Suprapubic skin (tissue), 4 donors: ENCODE data around the gene MAPRE3. TPM values are rescaled to one million over a fixed set of nuclear protein-coding genes. Genes with fewer than 3 reads are reported as not detected.

Experiments
- DNase-seq, 2 donors: peaks; one replicate each; pipeline ENCODE4 v3.0.0-alpha.2; 2019; ENCODE audit warnings: low spot score in 2 of 2
- H3K27ac ChIP-seq: fragments of 200-600 bp; sonication (generic); one replicate; pipeline ENCODE4 v1.5.1; 2019
- H3K27me3 ChIP-seq: fragments of 200-600 bp; sonication (generic); one replicate; pipeline ENCODE4 v1.5.1; 2019
- H3K36me3 ChIP-seq: fragments of 200-600 bp; sonication (generic); one replicate; pipeline ENCODE4 v1.5.1; 2019
- H3K4me1 ChIP-seq: fragments of 200-600 bp; sonication (generic); one replicate; pipeline ENCODE4 v1.5.1; 2019
- H3K4me3 ChIP-seq: fragments of 200-600 bp; sonication (generic); one replicate; pipeline ENCODE4 v1.5.1; 2019; ENCODE audit warnings: mild to moderate bottlenecking
- H3K9me3 ChIP-seq: fragments of 200-600 bp; sonication (generic); one replicate; pipeline ENCODE4 v1.5.1; 2019
- EP300 ChIP-seq: sonication (generic); formaldehyde crosslinking; IDR thresholded peaks from one replicate; pipeline ENCODE4 v1.6.1; 2017; ENCODE audit warnings: antibody characterized with exemption
- POLR2A ChIP-seq, 2 donors: fragments of 450-650 bp; IDR thresholded peaks; one replicate each; pipeline ENCODE4 v1.6.1; 2017; ENCODE audit warnings: antibody characterized with exemption in 2 of 2, mild to moderate bottlenecking in 2 of 2, moderate library complexity in 2 of 2
- POLR2AphosphoS5 ChIP-seq, 3 donors: sonication (generic); formaldehyde crosslinking; IDR thresholded peaks; one replicate each; pipeline ENCODE4 v1.6.1; 2017; ENCODE audit warnings: antibody characterized with exemption in 3 of 3
- WGBS: methylation state at CpG from one replicate; pipeline ENCODE4 v1.1.5; 2018; 5-methylcytosine and 5-hydroxymethylcytosine counted together
- total RNA-seq, 4 donors: library from RNA; depleted of rRNA; stranded (reverse); fragments of >200 nt; gene quantifications; one replicate each; pipeline ENCODE4 v1.1.0, GENCODE V29; 2016
- TF ChIP-seq, protein P1 (sequence below), 2 donors: fragments of 200-600 bp in 1 of 2; fragments of 450-650 bp in 1 of 2; sonication (generic) in 1 of 2; IDR thresholded peaks; one replicate each; pipeline ENCODE4 v1.5.1; 2016 to 2019; ENCODE audit warnings: antibody characterized with exemption in 2 of 2, mild to moderate bottlenecking in 1 of 2, moderate library complexity in 1 of 2

The MAPRE3 gene
- total RNA-seq, 4 donors from 2014 or later: 29.5 to 57.5 (median 34.0) TPM

DNA sequence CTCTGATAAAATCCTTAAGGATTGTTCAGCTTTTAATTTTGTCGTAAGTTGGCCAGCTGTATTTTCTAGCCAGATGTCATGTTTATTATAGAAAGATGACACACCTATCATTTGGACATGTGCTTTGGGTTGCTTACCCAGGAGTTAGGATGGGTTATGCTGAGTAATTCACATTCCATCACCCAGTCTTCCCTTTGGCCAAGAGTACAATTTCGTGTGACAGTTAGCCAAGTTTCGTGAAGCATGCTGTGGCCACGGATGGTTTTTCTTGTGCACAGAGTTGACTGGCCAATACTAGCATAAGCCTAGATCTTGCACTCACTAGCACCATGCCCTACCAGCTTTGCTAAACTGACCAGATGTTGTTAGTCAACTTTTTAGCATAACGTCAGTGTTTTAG lies 5.8 kb downstream of the MAPRE3 start:
- H3K27ac ChIP-seq: no peak overlapping the region
- peaks cover 31% of the 10 kb centered on the region for H3K4me1 ChIP-seq
- no peaks in the 10 kb centered on the region for H3K27me3 ChIP-seq
- H3K36me3 ChIP-seq: no peaks in the 10 kb centered on the region
- no peak for DNase-seq
- TF ChIP-seq POLR2A (IDR thresholded peaks at IDR 0.05): no peak
- no peak overlapping the region for H3K4me3 ChIP-seq
- no peaks in the 10 kb centered on the region for H3K9me3 ChIP-seq
- WGBS: 59% methylated on average over 5 of the region's 5 CpGs

DNA sequence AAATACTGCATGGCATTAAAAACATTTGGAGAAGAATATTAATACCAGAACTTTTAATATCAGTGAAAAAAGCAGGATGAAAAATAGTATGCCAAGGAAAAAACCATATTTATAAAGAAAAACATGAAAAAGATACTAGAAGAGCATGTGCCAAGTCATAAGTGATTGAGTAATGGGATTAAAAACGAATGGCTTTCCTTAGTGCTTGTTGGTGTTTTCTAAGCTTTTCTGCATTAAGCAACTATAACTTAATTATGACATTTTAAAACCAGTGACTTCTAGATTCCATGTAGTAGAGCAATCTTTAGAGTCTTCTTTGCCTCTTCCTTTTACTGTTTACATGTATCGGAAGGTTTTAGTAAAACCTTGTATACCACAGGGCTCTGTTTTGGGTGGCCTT lies 6.6 kb downstream of the MAPRE3 start:
- 68% methylated on average over 2 of the region's 2 CpGs for WGBS
- Histone ChIP-seq H3K27ac (no peak overlapping the region), H3K9me3 (no peaks in the 10 kb centered on the region), H3K4me1 (peaks cover 27% of the 10 kb centered on the region), H3K36me3 (no peaks in the 10 kb centered on the region), H3K27me3 (no peaks in the 10 kb centered on the region), H3K4me3 (no peak overlapping the region)
- no peak for DNase-seq
- TF ChIP-seq POLR2AphosphoS5 (IDR thresholded peaks at IDR 0.05): no peak
- TF ChIP-seq, protein P1, sequence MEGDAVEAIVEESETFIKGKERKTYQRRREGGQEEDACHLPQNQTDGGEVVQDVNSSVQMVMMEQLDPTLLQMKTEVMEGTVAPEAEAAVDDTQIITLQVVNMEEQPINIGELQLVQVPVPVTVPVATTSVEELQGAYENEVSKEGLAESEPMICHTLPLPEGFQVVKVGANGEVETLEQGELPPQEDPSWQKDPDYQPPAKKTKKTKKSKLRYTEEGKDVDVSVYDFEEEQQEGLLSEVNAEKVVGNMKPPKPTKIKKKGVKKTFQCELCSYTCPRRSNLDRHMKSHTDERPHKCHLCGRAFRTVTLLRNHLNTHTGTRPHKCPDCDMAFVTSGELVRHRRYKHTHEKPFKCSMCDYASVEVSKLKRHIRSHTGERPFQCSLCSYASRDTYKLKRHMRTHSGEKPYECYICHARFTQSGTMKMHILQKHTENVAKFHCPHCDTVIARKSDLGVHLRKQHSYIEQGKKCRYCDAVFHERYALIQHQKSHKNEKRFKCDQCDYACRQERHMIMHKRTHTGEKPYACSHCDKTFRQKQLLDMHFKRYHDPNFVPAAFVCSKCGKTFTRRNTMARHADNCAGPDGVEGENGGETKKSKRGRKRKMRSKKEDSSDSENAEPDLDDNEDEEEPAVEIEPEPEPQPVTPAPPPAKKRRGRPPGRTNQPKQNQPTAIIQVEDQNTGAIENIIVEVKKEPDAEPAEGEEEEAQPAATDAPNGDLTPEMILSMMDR (IDR thresholded peaks at IDR 0.05): no peak
- TF ChIP-seq EP300: no peak
- no peak for TF ChIP-seq POLR2A (IDR thresholded peaks at IDR 0.05)

DNA sequence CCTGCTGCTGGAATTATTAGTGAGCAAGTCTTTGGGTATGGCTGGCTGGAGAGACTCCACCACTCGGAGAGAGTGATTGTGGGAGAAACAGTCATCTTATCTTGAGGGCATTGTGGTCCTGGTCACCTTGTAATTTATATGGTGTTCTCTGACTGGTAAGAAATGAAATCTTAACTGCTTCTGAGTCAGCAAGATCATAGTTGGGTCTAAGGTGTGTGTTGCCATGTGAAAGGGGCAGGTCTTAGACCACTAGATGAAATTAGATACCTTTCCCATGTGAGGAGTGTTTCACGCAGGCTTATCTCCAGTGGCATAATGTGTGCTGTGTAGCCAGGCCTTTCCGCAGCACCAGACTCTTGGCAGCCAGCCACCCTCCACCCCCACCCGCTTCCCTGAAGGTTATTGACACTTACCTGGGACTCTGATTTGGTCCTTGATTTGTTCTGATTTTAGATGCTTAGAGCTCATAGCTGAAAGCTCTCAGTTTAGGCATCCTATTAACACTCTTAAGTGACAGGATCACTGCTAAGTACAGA lies 7.7 kb downstream of the MAPRE3 start:
- no peaks in the 10 kb centered on the region for H3K9me3 ChIP-seq
- no peaks in the 10 kb centered on the region for H3K27me3 ChIP-seq
- no peak for DNase-seq
- 52% methylated on average over 4 of the region's 4 CpGs for WGBS
- no peaks in the 10 kb centered on the region for H3K36me3 ChIP-seq
- no peak overlapping the region for H3K27ac ChIP-seq
- TF ChIP-seq POLR2A (IDR thresholded peaks at IDR 0.05): no peak
- TF ChIP-seq POLR2AphosphoS5 (IDR thresholded peaks at IDR 0.05): no peak
- TF ChIP-seq, protein P1 (IDR thresholded peaks at IDR 0.05): no peak
- TF ChIP-seq EP300: no peak
- no peak overlapping the region for H3K4me3 ChIP-seq
- H3K4me1 ChIP-seq: peaks cover 24% of the 10 kb centered on the region

DNA sequence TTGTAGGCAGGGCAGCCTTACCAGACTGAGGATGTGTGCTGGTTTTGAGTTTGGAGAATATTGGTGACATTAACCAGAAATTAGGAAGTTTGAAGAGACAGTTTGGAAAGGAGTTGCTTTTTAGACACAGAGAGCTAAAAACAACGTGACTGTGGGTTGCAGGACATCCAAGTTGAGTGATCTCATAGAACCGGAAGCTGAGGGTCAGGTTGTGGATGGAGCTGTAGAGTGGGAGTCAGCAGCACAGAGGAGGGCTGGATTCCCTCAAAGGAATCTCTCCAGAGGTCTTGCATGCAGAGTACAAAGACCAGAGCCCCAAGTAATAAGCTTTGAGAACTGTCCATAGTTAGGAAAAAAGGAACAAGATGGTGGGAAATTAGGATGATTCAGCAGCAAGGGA lies 9.3 kb downstream of the MAPRE3 start:
- H3K27ac ChIP-seq: no peak overlapping the region
- 65% methylated on average over 2 of the region's 2 CpGs for WGBS
- TF ChIP-seq POLR2AphosphoS5 (IDR thresholded peaks at IDR 0.05) (no peak), POLR2A (IDR thresholded peaks at IDR 0.05) (no peak), EP300 (no peak)
- TF ChIP-seq, protein P1 (IDR thresholded peaks at IDR 0.05): no peak
- no peaks in the 10 kb centered on the region for H3K9me3 ChIP-seq
- H3K27me3 ChIP-seq: no peaks in the 10 kb centered on the region
- DNase-seq: no peak
- H3K4me3 ChIP-seq: no peak overlapping the region
- H3K4me1 ChIP-seq: peaks cover 23% of the 10 kb centered on the region
- H3K36me3 ChIP-seq: no peaks in the 10 kb centered on the region

DNA sequence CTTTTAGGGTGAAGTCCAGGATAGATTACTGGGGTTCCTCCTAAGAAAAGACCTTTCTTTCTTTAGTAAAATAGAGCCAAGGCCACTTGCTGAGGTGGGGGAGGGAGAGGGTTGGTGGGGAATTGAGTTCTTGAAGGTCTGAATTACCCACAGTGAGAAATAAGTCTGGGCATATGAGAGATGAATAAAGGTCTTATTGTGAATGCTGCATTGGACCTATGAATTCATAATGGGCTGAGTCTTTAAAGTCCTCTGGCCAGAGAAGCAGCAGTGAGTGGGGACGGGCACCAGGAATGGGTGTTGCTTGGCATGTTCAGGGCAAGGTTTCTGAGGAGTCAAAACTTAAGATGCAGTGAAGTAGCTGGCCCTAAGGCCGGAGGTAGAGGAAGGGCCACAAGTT lies 10.5 kb downstream of the MAPRE3 start:
- TF ChIP-seq, protein P1 (IDR thresholded peaks at IDR 0.05): no peak
- no peak for TF ChIP-seq POLR2A (IDR thresholded peaks at IDR 0.05)
- TF ChIP-seq POLR2AphosphoS5 (IDR thresholded peaks at IDR 0.05): no peak
- TF ChIP-seq EP300: no peak
- DNase-seq: no peak
- no peaks in the 10 kb centered on the region for H3K36me3 ChIP-seq
- no peak overlapping the region for H3K4me3 ChIP-seq
- WGBS: 83% methylated on average over 2 of the region's 2 CpGs
- H3K9me3 ChIP-seq: no peaks in the 10 kb centered on the region
- H3K4me1 ChIP-seq: peaks cover 18% of the 10 kb centered on the region
- H3K27ac ChIP-seq: no peak overlapping the region
- H3K27me3 ChIP-seq: no peaks in the 10 kb centered on the region
